ENCODE results near the gene DAB2. TPM values are rescaled to one million over a fixed set of nuclear protein-coding genes. Genes with fewer than 3 reads are reported as not detected.

DAB2 gene
- total and polyA plus RNA-seq, 2 of the 8 experiments (the other 6 are each of a cell fraction or from before 2014, with no cell fraction given): 2.6 to 4.9 TPM

DNA sequence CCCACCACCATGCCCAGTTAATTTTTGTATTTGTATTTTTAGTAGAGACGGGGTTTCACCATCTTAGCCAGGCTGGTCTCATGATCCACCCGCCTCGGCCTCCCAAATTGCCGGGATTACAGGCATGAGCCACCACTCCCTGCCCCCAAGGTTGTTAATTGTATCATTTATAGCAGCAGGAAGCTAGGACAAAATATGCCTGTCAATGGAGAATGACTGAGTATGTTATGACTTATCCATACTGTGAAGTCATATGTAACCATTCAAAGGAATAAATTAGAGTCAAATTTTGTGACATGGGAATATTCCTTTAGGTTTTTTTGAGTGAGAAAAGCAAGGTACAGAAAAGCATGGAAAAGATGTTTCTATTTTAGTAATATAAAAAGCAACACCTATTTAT lies 3.9 kb upstream of the DAB2 start:
- no peak overlapping the region for H3K23ac ChIP-seq (ENCODE audit: insufficient read length)
- no peak overlapping the region for H3K4me2 ChIP-seq (ENCODE audit: insufficient read depth in 1 of 2, low read depth in 2 of 2, low read length in 2 of 2)
- TF ChIP-seq NRF1 (IDR thresholded peaks at IDR 0.05; ENCODE audit: low read depth, low read length) (no peak), CBX8 (IDR thresholded peaks at IDR 0.05; ENCODE audit: borderline replicate concordance, low read depth, low read length) (no peak)
- H3K23me2 ChIP-seq (ENCODE audit: low read depth, low read length): peaks cover 7% of the 10 kb centered on the region; the same call in 1 of the 2 replicates
- no peaks in the 10 kb centered on the region for H3K79me2 ChIP-seq (ENCODE audit: control insufficient read depth in 1 of 2, insufficient read depth in 2 of 2, low read length in 2 of 2)
- H3K36me3 ChIP-seq (ENCODE audit: control insufficient read depth in 2 of 4, insufficient read depth in 4 of 4, low read length in 3 of 4): no peaks in the 10 kb centered on the region
- ChIA-PET POLR2A (ENCODE audit: partially characterized antibody) (no interaction called here), CTCF (ENCODE audit: partially characterized antibody) (no interaction called here)
- H2AFZ ChIP-seq (ENCODE audit: low read length): no peak overlapping the region
- no peak overlapping the region for H2BK15ac ChIP-seq (ENCODE audit: low read length)
- WGBS, 2 experiments (ENCODE audit: extremely low coverage in 1 of 2, insufficient coverage in 1 of 2, insufficient read length in 1 of 2, insufficient replicate concordance in 2 of 2, low coverage in 1 of 2, low lambda C conversion rate in 2 of 2, missing lambda C conversion rate in 1 of 2): 93% methylated on average over 4 of the region's 4 CpGs; no CpG with 5 or more reads in 1 of the 2 experiments
- H4K91ac ChIP-seq (replicated peaks; ENCODE audit: insufficient read length, low read length): no peak overlapping the region
- DNase-seq (ENCODE audit: low read depth in 1 of 2, low spot score in 2 of 2) (no peak), FAIRE-seq (no peak)
- H2BK12ac ChIP-seq (ENCODE audit: low read depth, low read length): no peak overlapping the region
- H3K27me3 ChIP-seq (replicated peaks in 1 of 4; ENCODE audit: control insufficient read depth in 3 of 4, extremely low read depth in 1 of 4, insufficient read depth in 3 of 4, low read length in 3 of 4): peaks cover 0 to 2% (median under 1%) of the 10 kb centered on the region in 4 experiments; a peak in 1 of 7 replicates
- H3K9me3 ChIP-seq (ENCODE audit: insufficient read depth in 2 of 2, low read depth in 1 of 2, low read length in 1 of 2): no peaks in the 10 kb centered on the region
- no peak overlapping the region for H2BK120ac ChIP-seq (replicated peaks; ENCODE audit: low read depth, low read length)
- no peak overlapping the region for H3K4ac ChIP-seq (replicated peaks; ENCODE audit: insufficient read length, low read depth, low read length)
- H3K4me3 ChIP-seq (ENCODE audit: extremely low read depth in 1 of 4, insufficient read depth in 2 of 4, low read depth in 3 of 4, low read length in 4 of 4): no peak overlapping the region
- no peaks in the 10 kb centered on the region for H4K20me1 ChIP-seq (replicated peaks in 1 of 2; ENCODE audit: control insufficient read depth in 1 of 2, insufficient read depth in 2 of 2, low read length in 2 of 2)
- no peak overlapping the region for H2AK5ac ChIP-seq (ENCODE audit: low read depth, low read length)
- no peak overlapping the region for H3K27ac ChIP-seq (ENCODE audit: low read depth, low read length)
- no peak overlapping the region for H3K56ac ChIP-seq (replicated peaks; ENCODE audit: insufficient read length, low read depth, low read length)
- H4K5ac ChIP-seq (ENCODE audit: insufficient read length, low read depth, low read length): no peak overlapping the region
- no peak overlapping the region for H2BK20ac ChIP-seq (ENCODE audit: low read length)
- no peak overlapping the region for H3K9ac ChIP-seq (replicated peaks in 1 of 4; ENCODE audit: extremely low read depth in 1 of 4, low read depth in 3 of 4, low read length in 3 of 4)
- H3K18ac ChIP-seq (ENCODE audit: extremely low read depth, low read length): no peak overlapping the region
- H3K14ac ChIP-seq (ENCODE audit: insufficient read length): no peak overlapping the region
- no peak overlapping the region for H4K8ac ChIP-seq (ENCODE audit: extremely low read depth, insufficient read depth, low read length)
- no peaks in the 10 kb centered on the region for H3K79me1 ChIP-seq (ENCODE audit: low read depth, low read length)
- no peak overlapping the region for H2BK5ac ChIP-seq (ENCODE audit: low read depth, low read length)
- peaks cover 2 to 9% (median 4%) of the 10 kb centered on the region in 4 experiments; a peak in 4 of 7 replicates for H3K4me1 ChIP-seq (replicated peaks in 1 of 4; ENCODE audit: control insufficient read depth in 3 of 4, insufficient read depth in 4 of 4, low read length in 3 of 4)
